Measurements from ENCODE around the gene PRSS53. TPM values are rescaled to one million over a fixed set of nuclear protein-coding genes. Genes with fewer than 3 reads are reported as not detected.

PRSS53 gene
- total RNA-seq, 1 experiment from 2014 or later = 3.4 TPM

DNA sequence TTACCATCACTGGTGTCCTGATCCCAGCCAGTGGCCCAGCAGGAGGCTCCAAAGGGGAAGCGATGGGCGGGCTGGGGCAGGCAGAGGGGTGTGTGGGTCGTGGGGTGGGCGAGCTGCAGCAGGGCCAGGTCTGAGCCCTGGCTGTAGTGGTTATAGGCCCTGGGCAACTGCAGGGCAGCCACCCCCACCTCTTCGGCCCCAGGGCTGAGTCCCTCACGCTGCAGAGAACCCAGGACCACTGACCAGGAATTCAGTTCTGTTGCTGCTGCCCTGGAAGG, 2.2 kb downstream of the PRSS53 start:
- Histone ChIP-seq H3K27ac (ENCODE audit: low read length) (no peak overlapping the region), H3K36me3 (ENCODE audit: control insufficient read depth, insufficient read depth, low read length) (no peaks in the 10 kb centered on the region), H3K9me3 (ENCODE audit: control insufficient read depth, insufficient read depth, low read depth, low read length) (no peaks in the 10 kb centered on the region), H3K4me1 (ENCODE audit: control insufficient read depth, insufficient read depth, low read length) (no peaks in the 10 kb centered on the region; the same call in 1 of the 2 replicates), H3K4me3 (ENCODE audit: low read depth in 2 of 2, low read length in 2 of 2) (no peak overlapping the region), H3K27me3 (ENCODE audit: control insufficient read depth, insufficient read depth, low read length) (no peaks in the 10 kb centered on the region)
- TF ChIP-seq TCF7L2 (IDR thresholded peaks at IDR 0.05; ENCODE audit: low read depth, low read length) (no peak), SIN3A (IDR thresholded peaks at IDR 0.05; ENCODE audit: borderline replicate concordance, insufficient read depth, low read depth, low read length) (no peak)
- TF ChIP-seq, protein P1, sequence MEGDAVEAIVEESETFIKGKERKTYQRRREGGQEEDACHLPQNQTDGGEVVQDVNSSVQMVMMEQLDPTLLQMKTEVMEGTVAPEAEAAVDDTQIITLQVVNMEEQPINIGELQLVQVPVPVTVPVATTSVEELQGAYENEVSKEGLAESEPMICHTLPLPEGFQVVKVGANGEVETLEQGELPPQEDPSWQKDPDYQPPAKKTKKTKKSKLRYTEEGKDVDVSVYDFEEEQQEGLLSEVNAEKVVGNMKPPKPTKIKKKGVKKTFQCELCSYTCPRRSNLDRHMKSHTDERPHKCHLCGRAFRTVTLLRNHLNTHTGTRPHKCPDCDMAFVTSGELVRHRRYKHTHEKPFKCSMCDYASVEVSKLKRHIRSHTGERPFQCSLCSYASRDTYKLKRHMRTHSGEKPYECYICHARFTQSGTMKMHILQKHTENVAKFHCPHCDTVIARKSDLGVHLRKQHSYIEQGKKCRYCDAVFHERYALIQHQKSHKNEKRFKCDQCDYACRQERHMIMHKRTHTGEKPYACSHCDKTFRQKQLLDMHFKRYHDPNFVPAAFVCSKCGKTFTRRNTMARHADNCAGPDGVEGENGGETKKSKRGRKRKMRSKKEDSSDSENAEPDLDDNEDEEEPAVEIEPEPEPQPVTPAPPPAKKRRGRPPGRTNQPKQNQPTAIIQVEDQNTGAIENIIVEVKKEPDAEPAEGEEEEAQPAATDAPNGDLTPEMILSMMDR (IDR thresholded peaks at IDR 0.05) = no peak
- TF ChIP-seq, protein P2, sequence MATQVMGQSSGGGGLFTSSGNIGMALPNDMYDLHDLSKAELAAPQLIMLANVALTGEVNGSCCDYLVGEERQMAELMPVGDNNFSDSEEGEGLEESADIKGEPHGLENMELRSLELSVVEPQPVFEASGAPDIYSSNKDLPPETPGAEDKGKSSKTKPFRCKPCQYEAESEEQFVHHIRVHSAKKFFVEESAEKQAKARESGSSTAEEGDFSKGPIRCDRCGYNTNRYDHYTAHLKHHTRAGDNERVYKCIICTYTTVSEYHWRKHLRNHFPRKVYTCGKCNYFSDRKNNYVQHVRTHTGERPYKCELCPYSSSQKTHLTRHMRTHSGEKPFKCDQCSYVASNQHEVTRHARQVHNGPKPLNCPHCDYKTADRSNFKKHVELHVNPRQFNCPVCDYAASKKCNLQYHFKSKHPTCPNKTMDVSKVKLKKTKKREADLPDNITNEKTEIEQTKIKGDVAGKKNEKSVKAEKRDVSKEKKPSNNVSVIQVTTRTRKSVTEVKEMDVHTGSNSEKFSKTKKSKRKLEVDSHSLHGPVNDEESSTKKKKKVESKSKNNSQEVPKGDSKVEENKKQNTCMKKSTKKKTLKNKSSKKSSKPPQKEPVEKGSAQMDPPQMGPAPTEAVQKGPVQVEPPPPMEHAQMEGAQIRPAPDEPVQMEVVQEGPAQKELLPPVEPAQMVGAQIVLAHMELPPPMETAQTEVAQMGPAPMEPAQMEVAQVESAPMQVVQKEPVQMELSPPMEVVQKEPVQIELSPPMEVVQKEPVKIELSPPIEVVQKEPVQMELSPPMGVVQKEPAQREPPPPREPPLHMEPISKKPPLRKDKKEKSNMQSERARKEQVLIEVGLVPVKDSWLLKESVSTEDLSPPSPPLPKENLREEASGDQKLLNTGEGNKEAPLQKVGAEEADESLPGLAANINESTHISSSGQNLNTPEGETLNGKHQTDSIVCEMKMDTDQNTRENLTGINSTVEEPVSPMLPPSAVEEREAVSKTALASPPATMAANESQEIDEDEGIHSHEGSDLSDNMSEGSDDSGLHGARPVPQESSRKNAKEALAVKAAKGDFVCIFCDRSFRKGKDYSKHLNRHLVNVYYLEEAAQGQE (IDR thresholded peaks at IDR 0.05; ENCODE audit: insufficient read depth in 1 of 2, low read depth in 2 of 2, low read length in 1 of 2) = no peak
- CTCF ChIA-PET = no interaction called here
- no TSS peak for BruUV-seq (replicated peaks)
- POLR2A ChIA-PET = no interaction called here
- no peak for DNase-seq (ENCODE audit: low read depth, low spot score)
- ATAC-seq = no peak
- in situ Hi-C loops (cut with HindIII; ENCODE audit: low pct_unique_long_range_greater_than_20kb, low sequenced_read_pairs) = no loop called here
- intact Hi-C loops (cut with micrococcal nuclease; ENCODE audit: unreplicated experiment) = no loop called here

DNA sequence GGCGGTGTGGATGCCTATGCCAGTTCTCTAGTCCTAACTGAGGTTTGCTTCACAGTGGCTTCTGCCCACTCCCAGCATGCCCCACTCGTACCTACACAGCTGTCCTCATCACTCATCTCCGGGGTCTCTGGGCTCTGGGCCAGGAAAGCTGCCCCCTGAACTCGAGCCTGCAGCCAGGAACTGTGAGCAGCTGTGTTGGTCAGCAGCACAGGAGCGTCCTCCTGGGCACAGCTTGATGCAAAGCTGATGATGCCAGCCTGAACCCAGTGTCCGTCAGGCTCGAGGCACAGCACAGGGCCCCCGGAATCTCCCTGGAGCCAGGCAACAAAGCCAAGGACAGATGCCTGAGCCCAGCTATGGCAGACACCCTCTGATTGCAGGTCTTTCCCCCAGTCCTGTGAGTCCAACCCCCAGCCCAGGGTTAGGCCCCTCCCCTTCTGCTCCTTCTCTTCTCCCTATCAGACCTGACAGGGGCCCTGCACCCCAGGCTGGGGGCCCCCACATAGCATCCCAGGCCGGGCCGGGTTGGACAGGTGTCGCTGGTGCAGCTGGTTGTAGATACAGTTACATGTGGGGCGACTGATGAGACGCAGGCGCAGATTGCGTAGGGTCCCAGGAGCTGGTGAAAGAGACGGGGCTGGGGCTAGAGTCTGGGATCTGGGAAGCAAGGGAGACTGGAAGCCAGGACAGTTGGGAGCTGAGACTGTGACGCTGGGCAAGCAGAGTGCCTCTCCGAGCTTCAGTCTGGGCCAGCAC, 2.7 kb downstream of the PRSS53 start:
- ChIA-PET POLR2A (interaction anchor here (0.6 kb wide), 1 partner anchor 68 kb away, joined by 9 read pairs; no protein-coding TSS in a partner anchor), CTCF (interaction anchor here (0.5 to 0.9 kb wide), 2 partner anchors 32 to 101 kb away, joined by 3 to 4 read pairs; partner anchors contain the start of gene HSD3B7)
- BruUV-seq (replicated peaks) = no TSS peak
- Histone ChIP-seq H3K27ac (ENCODE audit: low read length) (no peak overlapping the region), H3K4me1 (ENCODE audit: control insufficient read depth, insufficient read depth, low read length) (no peaks in the 10 kb centered on the region; the same call in 1 of the 2 replicates), H3K36me3 (ENCODE audit: control insufficient read depth, insufficient read depth, low read length) (no peaks in the 10 kb centered on the region), H3K4me3 (ENCODE audit: low read depth in 2 of 2, low read length in 2 of 2) (no peak overlapping the region), H3K27me3 (ENCODE audit: control insufficient read depth, insufficient read depth, low read length) (no peaks in the 10 kb centered on the region), H3K9me3 (ENCODE audit: control insufficient read depth, insufficient read depth, low read depth, low read length) (no peaks in the 10 kb centered on the region)
- in situ Hi-C loops (cut with HindIII; ENCODE audit: low pct_unique_long_range_greater_than_20kb, low sequenced_read_pairs) = no loop called here
- ATAC-seq (no peak), DNase-seq (ENCODE audit: low read depth, low spot score) (no peak)
- intact Hi-C loops (cut with micrococcal nuclease; ENCODE audit: unreplicated experiment) = no loop called here
- TF ChIP-seq SIN3A (IDR thresholded peaks at IDR 0.05; ENCODE audit: borderline replicate concordance, insufficient read depth, low read depth, low read length) = no peak
- no peak for TF ChIP-seq POLR2AphosphoS5 (IDR thresholded peaks at IDR 0.05; ENCODE audit: low read depth, low read length)
- TF ChIP-seq, protein P1 (IDR thresholded peaks at IDR 0.05) = no peak
- TF ChIP-seq, protein P2 (IDR thresholded peaks at IDR 0.05; ENCODE audit: insufficient read depth in 1 of 2, low read depth in 2 of 2, low read length in 1 of 2) = no peak
- no peak for TF ChIP-seq TCF7L2 (IDR thresholded peaks at IDR 0.05; ENCODE audit: low read depth, low read length)
